ENCODE data around the gene HAUS5. TPM values are rescaled to one million over a fixed set of nuclear protein-coding genes. Genes with fewer than 3 reads are reported as not detected.
A peak's percentile ranks its signal among the peaks of the same experiment; 100 is the strongest.
"Not testable (repeated sequence)": the region's sequence is repeated elsewhere in the genome, so short reads cannot be mapped to it uniquely, and the experiment has no call there.

HAUS5 gene
- total RNA-seq, 1 donor from 2014 or later, result 5.2 TPM

- ATAC-seq (no peak), DNase-seq (ENCODE audit: missing footprints) (peak; percentile 34)
- intact Hi-C loops (cut with DNase I), result no loop called here
These were observed 24.1 kb downstream of the HAUS5 start for GRCh38 chr19:35636651-35637050.

- DNase-seq (ENCODE audit: missing footprints), result peak; percentile 35
- ATAC-seq, result no peak
- intact Hi-C loops (cut with DNase I), result no loop called here
These were observed 24.6 kb downstream of the HAUS5 start for GRCh38 chr19:35637165-35637564.

GRCh38 chr19:35639321-35639639, 26.7 kb downstream of the HAUS5 start:
- ATAC-seq (no peak), DNase-seq (ENCODE audit: missing footprints) (peak; percentile 34)
- intact Hi-C loops (cut with DNase I), result no loop called here

- intact Hi-C loops (cut with DNase I), result no loop called here
- ATAC-seq (no peak), DNase-seq (ENCODE audit: missing footprints) (peak; percentile 33)
These were observed 27.3 kb downstream of the HAUS5 start for GRCh38 chr19:35639863-35640262.

- no peak for ATAC-seq
- intact Hi-C loops (cut with DNase I), result no loop called here
- peak; percentile 68 for DNase-seq (ENCODE audit: missing footprints)
These were observed 29.1 kb downstream of the HAUS5 start, which contains the start of gene ETV2 for GRCh38 chr19:35641515-35642151. Gene ETV2 (plus strand): TSS chr19:35641745. CDS start chr19:35642461, 716 bp downstream.

GRCh38 chr19:35642312-35642711, 29.8 kb downstream of the HAUS5 start:
- DNase-seq (ENCODE audit: missing footprints) (peak; percentile 23), ATAC-seq (no peak)
- intact Hi-C loops (cut with DNase I), result no loop called here

- intact Hi-C loops (cut with DNase I), result no loop called here
- DNase-seq (ENCODE audit: missing footprints), result peak; percentile 33
- ATAC-seq, result no peak
These were observed 30.3 kb downstream of the HAUS5 start for GRCh38 chr19:35642798-35643254.

- DNase-seq (ENCODE audit: missing footprints) (peak; percentile 93), ATAC-seq (peak; percentile 66)
- intact Hi-C loops (cut with DNase I), result no loop called here
These were observed 31.0 kb downstream of the HAUS5 start for GRCh38 chr19:35643255-35644205.

GRCh38 chr19:35644206-35644986, 31.9 kb downstream of the HAUS5 start:
- DNase-seq (ENCODE audit: missing footprints), result peak; percentile 98
- ATAC-seq, result peak; percentile 93
- intact Hi-C loops (cut with DNase I), result no loop called here

GRCh38 chr19:35644987-35645679, 32.6 kb downstream of the HAUS5 start:
- ATAC-seq, result peak; percentile 49

GRCh38 chr19:35645680-35646511, 33.4 kb downstream of the HAUS5 start:
- ATAC-seq (no peak), DNase-seq (ENCODE audit: missing footprints) (no peak)
- intact Hi-C loops (cut with DNase I), result loop anchor here (5.0 kb wide), 1 partner anchor 101 kb away; the partner anchor contains the start of genes LIN37, PSENEN and U2AF1L4

More at GRCh38 chr19:35644987-35645679, 32.6 kb downstream of the HAUS5 start:
- intact Hi-C loops (cut with DNase I), result loop anchor here (5.0 kb wide), 1 partner anchor 102 kb away; the partner anchor contains the start of genes LIN37, PSENEN and U2AF1L4
- peak; percentile 92 for DNase-seq (ENCODE audit: missing footprints)

- intact Hi-C loops (cut with DNase I), result loop anchor here (5.0 kb wide), 1 partner anchor 99 kb away; the partner anchor contains the start of genes LIN37, PSENEN and U2AF1L4
- ATAC-seq (peak; percentile 75), DNase-seq (ENCODE audit: missing footprints) (peak; percentile 94)
These were observed 35.8 kb downstream of the HAUS5 start, which contains the start of gene COX6B1 for GRCh38 chr19:35648017-35648961. Gene COX6B1 (plus strand): TSS chr19:35648323. CDS start chr19:35651244, 2,921 bp downstream.

GRCh38 chr19:35650581-35650980, 38.0 kb downstream of the HAUS5 start:
- ATAC-seq (no peak), DNase-seq (ENCODE audit: missing footprints) (no peak)
- intact Hi-C loops (cut with DNase I), result no loop called here

GRCh38 chr19:35654828-35655227, 42.3 kb downstream of the HAUS5 start:
- ATAC-seq; DNase-seq (ENCODE audit: missing footprints); intact Hi-C loops (cut with DNase I): not testable (repeated sequence)

- no peak for DNase-seq (ENCODE audit: missing footprints)
- no peak for ATAC-seq
- intact Hi-C loops (cut with DNase I), result no loop called here
These were observed 43.1 kb downstream of the HAUS5 start for GRCh38 chr19:35655600-35655999.

GRCh38 chr19:35656700-35657099, 44.2 kb downstream of the HAUS5 start:
- intact Hi-C loops (cut with DNase I), result no loop called here
- ATAC-seq, result no peak

More at GRCh38 chr19:35656700-35657099, 44.2 kb downstream of the HAUS5 start:
- DNase-seq (ENCODE audit: missing footprints), result no peak

Data from Right ventricle myocardium inferior (tissue), 1 donor.